Superior temporal gyrus (tissue), 1 donor: ENCODE data around the gene SDK2.
"Not testable (repeated sequence)": the region's sequence is repeated elsewhere in the genome, so short reads cannot be mapped to it uniquely, and the experiment has no call there.

Experiments
- DNase-seq: peaks from one replicate; pipeline ENCODE4 v3.0.0-alpha.2; 2016; ENCODE audit errors: extremely low spot score

The SDK2 gene

DNA sequence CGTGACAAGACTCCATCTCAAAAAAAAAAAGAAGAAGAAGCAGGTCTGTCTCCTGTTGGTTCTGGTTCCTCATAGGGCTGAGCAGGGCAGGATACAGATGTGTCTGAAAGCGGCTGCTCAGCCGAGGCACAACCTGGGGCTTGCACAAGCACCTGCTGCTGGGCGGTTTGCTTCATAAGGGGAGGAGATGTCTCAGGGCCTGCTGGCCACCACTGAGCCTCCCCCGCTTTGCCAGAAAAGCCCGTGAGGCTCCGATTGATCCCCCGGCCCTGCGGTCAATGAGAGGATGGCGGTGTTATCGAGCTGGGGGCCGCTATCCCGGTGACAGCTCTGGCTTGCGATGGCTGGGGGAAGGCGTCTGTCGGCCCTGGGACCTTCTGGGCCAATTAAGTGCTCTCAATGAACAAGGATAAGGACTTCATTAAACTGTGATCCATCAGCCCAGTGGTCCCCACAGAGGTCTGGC is 162.0 kb downstream of the SDK2 start:
- DNase-seq: no peak

DNA sequence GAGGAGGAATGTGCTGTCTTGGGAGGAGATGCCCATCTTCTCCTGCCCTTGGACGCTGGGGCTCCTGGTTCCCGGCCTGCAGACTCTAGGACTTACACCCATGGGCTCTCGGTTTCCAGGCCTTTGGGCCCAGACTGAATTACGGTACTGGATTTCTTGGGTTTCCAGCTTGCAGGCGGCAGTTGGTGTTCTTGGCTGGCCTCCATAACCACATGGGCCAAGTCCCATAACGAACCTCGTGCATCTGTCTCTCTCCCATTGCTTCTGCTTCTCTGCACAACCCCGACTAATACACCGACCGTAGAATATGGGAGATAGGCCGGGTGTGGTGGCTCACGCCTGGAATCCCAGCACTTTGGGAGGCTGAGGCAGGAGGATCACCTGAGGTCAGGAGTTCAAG is 162.6 kb downstream of the SDK2 start:
- DNase-seq: no peak

DNA sequence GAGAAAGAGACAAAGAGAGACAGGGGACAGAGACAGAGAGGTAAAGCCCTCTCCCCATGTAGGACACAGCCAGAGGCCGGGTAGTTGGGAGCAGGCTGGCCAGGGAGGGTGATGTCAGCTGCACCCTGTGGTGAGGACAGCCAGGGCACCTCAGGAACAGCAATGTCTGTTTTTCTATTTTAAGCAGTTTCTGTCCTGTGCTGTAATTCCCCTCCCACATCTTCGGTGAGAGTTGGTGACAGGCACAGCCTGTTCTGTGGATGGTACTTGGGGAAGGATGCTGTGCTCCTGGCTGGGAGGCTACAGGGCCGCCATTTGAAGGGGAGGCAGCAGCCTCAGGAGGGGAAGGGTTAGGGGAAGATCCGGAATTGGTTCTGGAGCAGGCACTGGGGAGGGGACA is 163.5 kb downstream of the SDK2 start:
- peak; percentile 41 for DNase-seq

DNA sequence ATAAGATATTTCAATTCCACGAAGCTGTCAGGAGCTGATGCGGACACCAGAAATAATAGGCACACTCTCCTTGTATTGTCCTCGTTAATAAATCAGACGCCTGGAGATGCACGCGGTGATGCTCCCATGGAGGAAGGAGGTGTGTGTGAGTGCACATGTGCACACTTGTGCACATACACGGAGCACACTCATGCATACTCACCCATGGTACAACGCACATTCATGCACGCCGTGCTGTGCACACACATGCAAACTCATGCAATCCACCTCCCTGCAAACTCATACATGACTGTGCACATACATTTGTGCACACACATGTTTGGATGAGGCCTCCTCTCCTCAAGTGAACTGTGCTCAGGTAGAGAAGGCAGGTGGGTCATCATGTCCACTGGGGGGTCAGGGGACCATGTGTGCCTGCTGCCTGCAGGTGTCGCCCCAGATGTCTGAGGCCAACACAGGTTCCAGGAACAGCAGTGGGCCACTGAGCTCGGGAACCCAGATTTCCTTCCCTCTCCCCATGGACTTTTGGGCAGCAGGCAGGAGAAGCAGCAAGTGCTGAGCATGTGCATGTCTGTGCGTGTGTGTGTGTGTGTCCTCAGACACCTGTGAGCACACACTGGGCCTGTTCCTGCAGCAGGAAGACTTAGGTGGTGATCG is 165.3 kb downstream of the SDK2 start:
- no peak for DNase-seq

DNA sequence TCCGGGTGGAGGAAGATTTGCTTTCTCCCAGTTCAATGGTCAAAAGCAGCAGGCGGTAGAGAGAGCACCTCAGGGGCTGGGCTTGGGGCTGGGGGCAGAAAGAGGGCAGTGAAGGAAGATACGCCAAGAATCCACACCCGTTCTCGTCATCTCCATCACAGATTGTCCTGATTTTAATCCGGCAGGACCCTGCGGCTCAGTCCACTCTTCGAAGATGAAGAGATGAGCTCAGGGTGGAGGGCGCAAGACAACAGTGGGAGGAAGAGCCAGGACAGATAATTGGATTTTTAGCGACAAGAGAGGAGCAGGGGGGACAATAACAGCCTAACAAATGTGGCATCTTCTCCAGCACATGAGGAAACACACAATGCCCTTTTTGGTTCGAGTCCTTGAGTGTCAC is 165.9 kb downstream of the SDK2 start:
- no peak for DNase-seq

DNA sequence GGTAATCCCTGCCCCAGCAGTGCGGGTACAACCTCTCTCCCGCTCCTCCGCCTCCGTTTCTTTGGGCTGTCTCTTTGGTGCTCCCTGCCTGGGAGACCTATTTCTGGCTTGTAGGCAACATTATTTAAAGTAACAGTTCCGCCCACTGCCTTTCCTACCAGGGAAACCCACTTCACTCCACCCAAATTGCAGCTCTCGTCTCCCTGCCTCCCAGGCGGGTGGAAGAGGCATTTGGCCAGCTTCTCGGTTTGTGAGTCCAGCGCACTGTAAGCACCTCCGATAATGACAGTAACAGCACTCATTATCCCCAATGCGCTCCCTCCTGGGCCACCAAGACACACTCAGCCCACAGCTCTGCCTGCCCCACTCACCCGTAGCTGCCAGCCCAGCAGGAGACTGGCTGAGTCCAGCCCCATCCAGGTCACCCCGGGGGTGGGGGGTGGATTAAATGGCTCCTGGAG is 167.3 kb downstream of the SDK2 start:
- DNase-seq: peak; percentile 26

DNA sequence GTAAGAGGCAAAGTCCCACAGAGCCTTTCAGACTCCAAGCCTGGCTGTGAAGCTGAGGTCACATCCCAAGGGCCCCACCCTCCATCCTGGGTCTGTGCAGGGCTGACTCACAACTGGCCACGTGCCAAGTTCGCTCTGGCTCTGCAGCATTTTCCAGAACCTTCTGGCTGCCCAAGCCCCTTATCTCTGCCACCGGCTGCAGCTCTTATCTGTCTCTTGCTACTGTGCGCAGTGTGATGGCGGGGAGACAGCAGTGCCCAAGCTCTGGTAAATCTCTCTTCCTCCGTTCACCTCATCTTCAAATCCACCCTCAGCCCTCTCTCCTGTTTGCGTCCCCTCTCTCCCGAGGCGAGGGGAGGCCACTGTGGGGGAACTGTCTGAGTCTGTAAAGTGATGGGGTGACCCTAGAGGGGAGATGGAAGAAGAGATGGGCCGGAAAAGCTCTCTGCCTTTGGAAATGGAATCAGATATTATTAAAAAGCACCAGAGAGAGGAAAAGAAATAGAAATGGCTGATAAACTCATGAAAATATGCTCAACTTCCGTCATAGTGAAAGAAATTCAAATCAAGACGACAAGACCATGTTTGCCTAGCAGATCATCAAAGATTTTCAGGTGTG is 169.8 kb downstream of the SDK2 start:
- no peak for DNase-seq

DNA sequence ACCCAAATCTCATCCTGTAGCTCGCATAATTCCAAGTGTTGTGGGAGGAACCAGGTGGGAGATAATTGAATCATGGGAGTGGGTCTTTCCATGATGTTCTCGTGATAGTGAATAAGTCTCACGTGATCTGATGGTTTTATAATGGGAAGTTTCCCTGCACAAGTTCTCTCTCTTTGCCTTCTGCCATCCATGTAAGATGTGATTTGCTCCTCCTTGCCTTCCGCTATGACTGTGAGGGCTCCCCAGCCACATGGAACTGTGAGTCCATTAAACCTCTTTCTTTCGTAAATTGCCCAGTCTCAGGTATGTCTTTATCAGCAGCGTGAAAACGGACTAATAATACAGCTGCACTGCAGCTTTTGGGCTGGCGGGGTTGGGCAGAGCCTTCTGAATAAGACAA is 171.5 kb downstream of the SDK2 start:
- DNase-seq: not testable (repeated sequence)

DNA sequence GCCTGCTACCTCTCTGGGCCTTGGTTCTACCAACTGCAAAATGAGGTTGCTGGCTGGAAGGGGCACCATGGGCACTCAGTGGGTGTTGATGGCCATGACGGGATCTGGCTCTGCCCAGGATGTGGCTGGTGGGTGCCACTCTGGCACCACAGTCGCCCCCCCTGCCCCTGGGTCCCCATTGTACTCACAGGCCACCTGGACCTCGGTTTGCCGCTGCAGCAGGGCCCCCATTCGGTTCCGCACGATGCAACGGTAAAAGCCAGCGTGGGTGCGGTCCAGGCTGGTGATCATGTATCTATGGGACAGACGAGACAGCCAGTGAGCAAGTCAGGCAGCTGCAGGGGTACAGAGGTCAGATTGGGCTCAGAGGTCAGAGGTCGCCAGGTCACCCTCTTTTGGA is 172.3 kb downstream of the SDK2 start:
- no peak for DNase-seq

DNA sequence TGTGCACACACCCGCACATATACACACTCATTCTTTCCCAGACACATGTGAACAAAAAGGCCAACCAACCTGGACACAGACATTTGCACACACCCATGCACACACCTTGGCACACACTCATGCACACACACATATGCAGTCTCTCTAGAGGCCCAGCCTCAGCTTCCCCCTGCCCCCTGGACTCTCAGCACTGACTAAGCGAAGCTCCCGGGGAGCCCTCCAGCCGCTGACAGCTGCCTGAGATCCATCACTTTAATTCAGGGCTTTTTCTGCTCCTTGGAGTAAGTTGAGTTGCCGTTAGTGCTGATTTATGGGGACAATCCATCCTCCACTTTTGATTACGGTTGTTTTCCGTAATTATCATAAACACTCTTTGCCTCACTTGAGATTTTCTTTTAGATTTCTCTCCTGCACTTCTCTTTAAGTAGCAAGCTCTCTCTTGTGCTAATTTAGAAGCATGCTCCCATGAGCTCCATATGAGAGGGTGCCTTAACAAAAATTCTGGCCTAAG is 173.9 kb downstream of the SDK2 start:
- no peak for DNase-seq

DNA sequence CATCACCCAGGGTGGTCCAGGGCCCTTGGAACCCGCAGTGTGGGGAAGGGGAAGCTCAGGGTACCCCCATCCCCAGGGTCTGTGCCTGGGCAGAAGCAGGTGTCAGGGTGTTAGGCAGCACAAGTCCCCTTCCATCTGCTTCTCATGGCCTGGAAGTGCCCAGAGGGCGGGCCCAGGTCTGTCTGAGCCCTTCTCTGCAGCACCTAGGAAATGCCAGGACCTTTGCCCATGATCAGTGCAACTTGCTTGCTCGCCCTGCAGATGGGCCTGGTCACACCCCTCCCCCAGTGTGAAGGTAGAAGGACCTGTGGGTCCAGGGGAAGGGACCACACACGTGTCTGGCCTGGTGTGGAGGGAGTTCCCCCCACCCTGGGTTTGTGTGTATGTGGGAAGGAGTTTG is 174.9 kb downstream of the SDK2 start:
- no peak for DNase-seq

DNA sequence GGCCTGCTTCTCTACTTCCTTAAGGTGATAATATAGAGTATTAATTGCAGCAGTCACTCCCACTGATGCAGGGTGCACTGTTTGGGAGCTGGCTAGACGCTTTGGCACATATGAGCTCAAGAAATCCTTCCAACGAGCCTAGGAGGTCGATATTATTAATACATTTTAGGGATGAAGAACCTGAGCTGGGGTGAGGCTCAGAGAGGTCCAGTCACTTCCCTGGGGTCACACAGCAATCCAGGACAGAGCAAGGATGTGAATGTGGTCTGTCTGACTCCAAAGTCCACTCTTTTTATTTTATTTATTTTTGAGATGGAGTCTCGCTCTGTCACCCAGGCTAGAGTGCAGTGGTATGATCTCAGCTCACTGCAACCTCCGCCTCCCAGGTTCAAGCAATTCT is 176.0 kb downstream of the SDK2 start:
- DNase-seq: no peak

DNA sequence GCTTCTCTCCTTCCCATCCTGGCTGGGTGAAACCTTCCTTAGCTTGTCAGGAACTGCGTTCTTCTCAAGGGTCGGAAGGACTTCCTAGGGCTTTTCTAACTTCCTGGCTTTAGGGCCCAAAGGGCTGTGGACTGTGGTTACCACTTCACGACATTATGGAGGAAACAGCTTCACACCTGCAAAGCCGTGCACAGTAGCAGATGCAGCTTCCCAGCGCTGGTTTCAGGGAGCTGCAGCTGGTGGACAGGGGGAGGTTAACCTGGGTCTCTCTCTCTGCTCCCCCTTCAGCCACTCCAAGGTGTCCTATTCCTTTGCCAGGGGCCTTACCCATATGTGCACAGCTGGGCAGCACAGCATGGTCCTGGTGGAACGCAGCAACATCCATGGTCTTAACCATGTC is 176.6 kb downstream of the SDK2 start:
- DNase-seq: no peak

DNA sequence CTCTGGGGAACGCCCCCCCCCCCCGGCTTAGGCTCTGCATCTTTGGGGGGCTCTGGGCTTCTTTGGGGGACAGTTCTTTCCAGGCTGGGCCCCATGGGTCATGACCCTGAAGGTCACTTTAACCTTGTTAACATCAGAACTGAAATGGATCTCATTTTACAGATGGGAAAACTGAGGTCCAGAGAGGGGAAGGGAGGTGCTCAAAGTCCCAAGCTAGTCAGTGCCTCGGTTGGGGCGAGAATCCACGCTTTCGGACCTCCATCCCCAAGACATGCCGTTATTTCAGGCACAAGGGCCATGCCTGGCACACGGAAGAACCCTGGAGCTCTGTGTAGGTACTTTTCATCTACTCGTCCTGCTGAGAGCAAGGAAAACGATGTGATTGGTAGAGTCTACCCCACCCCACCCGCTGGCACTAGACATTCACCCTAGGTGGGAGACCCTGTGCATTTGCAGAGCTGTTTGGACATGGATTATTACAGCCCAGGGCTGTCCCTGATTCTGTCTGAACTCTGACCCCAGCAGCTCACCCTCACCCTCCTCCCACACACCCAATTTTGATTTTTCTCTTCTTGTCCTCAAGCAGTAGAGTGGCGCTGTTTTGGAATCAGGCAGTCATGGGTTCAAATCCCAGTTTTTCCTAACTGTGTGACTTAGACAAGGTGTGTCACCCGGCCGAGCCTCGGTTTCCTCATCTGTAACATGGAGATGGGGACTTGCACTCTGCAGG is 177.4 kb downstream of the SDK2 start:
- DNase-seq: no peak

DNA sequence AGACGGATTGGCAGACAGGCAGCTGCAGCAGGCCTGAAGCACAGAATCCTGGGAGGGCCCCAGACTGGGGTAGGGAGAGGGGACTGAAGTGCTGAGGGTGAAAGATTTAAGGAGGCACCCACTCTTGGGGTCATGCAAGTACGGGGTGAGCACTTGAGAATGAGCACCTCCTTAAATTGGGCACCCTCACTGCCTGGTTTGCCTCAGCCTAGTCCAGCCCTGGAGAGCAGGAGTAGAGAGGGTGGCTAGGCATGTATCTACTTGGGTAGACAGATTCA is 178.4 kb downstream of the SDK2 start:
- no peak for DNase-seq

DNA sequence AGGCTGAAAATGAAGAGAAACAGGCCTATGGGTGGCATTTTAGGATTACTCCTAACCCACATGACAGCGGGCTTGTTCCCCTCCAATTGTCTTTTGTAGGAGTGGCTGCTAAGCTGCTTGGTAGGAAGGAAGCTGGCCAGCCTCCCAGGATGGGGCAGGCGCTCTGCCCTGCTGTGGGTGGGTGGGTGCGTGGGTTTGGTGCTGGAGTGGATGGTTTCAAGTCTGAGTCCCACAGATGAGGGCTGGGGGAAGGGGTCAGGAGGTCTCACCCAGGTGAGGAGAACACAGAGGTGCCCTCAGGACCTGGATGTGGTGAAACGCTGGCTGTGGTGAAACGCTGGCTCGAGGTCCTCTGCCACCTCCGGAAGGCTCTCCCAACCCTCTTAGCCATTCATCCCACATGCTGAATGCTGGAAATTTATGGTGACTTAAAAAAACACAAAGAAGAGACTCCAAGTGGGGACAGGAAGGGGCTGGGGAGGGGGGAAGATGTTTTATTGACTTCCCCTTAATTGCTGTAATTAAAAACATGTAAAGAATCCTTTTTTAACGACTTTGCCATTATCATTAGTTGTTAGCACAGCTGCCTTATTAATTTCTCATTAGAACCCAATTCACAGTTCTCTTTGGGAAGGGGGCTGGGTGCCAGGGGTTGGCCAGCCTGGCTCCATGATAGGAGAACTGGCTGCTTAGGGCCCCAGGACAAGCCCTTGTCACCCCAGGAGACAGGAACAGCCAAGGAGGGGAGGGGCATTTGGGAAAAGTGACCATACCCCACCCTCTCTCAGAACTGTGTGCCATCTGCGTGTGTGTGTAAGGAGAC is 178.9 kb downstream of the SDK2 start:
- no peak for DNase-seq

DNA sequence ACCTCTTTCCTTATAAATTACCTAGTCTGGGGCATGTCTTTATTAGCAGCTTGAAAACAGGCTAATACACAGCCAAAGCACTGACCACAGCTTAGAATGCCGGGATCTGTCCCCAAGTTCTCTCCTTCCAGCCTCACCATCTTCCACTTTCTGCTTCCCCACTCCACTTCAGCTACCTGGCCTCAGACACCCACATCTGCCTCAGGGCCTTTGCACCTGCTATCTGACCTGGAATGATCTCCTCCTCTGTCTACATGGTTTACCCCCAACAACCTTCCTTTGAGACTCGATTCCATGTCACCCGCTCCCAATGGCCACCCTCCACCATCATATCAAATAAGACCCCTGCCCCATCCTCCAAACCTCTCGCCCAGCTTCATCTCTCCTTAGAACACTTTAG is 179.8 kb downstream of the SDK2 start:
- no peak for DNase-seq

DNA sequence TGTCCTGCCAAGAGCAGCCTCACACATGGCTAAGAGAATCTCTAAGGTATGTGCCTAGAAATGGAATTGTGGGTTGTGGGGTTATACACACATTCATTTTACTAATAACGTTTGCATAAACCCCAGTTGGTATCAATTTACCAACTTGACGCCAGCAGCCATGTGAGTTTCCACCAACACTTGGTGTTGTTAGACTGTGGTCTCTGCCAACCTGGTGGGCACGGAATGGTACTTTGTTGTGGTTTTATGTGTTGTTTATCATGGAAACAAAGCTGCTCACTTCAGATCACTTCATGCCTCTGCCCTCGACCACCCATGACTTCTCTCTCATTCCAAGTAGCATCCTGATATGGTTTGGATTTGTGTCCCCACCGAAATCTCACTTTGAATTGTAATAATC is 180.4 kb downstream of the SDK2 start:
- no peak for DNase-seq

DNA sequence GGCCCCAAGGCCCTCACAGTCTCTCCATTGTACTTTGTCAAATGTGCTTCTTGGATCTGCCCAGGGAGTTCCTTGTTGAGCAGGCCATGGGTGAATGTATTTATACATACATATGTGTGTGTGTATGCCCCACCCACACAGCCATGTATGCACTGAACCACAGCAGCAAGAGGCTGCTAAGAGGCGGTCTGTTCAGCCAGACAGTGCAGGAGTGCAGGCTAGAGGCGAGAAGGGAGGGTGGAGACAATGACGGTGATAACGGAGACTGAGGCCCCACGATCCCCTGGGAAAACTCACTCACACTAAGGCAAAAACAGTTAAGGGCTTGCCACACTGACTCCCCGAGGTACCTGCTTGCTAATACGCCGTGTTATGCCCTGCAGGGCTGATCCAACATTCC is 181.4 kb downstream of the SDK2 start:
- DNase-seq: no peak

DNA sequence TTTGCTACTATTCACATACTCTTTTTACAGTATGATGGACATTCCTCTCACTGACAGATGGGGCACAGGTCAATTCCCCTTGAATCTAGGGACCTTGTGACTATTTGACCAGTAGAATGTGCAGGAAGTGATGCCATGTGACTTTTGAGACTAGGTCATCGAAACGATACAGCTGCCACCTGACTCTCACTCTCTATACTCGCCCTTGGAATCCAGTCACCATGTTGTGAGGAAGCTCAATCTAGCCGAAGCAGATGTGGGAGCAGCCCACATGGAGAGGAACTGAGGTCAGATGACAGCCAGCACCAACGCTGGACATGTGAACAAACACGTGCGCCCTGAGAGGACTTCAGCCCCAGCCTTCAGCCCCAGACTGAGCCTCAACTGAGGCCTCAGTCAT is 184.3 kb downstream of the SDK2 start:
- DNase-seq: no peak

DNA sequence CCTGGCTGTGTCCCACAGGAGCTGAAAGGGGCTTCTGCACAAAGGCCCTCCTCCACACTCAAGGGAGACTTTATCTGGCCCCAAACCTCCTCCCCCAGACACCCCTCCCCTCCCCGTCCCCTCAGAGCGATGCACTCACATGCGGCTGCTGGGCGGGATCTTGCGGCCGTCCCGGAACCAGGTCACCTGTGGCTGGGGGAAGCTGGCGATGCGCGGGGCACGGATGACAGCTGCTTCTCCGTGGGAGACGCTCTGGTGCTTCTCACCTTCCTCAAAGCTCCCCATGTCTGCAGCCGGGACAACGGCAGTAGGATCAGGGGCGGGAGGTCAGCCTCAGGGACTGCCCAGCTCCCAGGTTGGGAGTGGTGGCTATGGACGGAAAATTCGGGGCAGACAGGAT is 188.5 kb downstream of the SDK2 start:
- no peak for DNase-seq

DNA sequence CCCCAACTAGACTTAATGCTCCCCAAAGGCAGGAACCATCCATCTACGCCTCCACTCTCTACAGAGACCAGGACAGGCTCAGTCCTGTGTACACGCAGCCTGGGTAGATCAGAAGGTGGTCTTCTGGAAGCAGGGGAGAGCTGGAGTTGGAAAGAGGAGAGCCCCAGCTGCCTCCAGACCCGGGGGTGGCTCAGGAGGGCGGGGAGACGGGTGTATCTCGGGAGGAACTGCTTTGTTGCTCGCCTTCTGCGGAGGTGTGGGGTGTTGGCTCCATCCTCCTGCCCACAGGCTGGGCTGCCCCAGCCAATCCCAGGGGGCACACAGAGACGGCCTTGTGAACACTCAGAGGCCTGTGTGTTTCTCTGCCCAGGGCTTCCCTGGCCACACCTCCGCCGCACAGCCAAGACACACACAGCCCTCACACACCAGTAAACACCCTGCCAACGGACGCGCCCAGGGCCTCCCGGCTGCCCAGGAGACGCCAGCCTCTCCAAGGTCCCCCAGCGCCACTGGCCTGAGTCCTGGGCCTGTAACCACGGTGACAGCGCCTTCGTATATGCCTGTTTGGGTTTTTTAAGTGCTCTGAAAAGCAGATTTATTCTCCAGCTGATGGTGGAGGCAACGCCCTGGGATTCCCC is 189.1 kb downstream of the SDK2 start:
- no peak for DNase-seq
